Activated naive CD4-positive, alpha-beta T cell treated with anti-CD3 and anti-CD28 coated beads, Interleukin-2, amount 50 U/mL, for 16 hours (primary cell): Measurements from ENCODE around the gene CRYBA2.

ENCODE experiments used
- DNase-seq: peaks from one replicate; pipeline ENCODE4 v3.0.0-alpha.2; 2020

CRYBA2 gene

DNA sequence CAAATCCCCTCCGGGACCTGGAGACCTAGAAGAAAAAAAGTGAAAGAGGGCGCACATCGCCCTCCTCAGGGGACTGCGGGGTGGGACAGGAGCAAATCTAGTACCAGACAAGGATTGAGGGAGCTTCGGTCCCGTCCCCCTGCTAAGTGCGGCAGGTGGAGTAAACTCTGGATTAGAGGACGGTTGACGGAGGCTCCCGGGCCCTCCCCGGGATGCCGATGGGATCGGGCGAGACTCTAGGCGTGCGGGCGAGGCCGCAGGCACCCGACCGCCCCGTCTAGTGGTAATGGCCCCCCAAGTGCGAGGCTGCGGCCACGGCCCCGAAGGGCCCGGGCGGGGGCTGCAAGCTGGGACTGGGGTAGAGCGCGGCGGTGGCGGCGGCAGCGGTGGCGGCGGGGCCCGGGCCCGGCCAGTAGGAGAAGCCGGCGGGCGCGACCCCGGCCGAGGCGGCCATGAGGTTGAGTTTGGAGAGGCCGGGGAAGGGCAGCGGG is 11.8 kb downstream of the CRYBA2 start:
- DNase-seq = no peak

DNA sequence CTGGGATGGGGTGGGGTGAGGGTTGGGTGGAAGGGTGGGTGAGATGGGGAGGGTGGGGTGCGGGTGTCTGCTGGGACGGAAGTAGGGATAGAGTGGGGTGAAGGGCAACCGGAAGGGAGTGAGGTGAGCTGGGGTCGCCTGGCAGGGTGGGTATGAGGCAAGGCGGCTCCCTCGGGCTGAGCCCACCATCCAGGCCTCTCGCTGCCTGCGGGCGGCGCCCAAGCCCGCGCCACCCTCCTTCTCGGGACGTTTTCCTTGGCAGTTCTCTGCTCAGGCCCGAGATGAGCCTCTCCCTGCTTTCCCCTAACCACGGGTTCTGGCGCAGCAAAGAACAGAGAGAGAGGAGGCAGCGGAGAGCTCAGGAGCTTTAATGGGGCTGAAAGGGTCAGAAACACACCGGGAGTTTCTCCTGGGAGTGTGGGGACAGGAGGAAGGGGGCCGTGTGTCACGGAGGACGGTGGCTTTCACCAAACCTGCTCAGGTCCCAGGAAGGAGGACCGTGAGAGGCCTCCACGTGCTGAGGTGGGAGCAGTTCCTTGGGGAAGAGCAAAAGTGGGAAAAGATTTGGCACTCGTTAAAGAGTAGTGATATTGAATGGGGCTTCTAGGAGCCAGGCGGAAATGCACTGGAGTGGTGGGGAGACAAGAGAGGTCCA is 12.4 kb downstream of the CRYBA2 start:
- no peak for DNase-seq

DNA sequence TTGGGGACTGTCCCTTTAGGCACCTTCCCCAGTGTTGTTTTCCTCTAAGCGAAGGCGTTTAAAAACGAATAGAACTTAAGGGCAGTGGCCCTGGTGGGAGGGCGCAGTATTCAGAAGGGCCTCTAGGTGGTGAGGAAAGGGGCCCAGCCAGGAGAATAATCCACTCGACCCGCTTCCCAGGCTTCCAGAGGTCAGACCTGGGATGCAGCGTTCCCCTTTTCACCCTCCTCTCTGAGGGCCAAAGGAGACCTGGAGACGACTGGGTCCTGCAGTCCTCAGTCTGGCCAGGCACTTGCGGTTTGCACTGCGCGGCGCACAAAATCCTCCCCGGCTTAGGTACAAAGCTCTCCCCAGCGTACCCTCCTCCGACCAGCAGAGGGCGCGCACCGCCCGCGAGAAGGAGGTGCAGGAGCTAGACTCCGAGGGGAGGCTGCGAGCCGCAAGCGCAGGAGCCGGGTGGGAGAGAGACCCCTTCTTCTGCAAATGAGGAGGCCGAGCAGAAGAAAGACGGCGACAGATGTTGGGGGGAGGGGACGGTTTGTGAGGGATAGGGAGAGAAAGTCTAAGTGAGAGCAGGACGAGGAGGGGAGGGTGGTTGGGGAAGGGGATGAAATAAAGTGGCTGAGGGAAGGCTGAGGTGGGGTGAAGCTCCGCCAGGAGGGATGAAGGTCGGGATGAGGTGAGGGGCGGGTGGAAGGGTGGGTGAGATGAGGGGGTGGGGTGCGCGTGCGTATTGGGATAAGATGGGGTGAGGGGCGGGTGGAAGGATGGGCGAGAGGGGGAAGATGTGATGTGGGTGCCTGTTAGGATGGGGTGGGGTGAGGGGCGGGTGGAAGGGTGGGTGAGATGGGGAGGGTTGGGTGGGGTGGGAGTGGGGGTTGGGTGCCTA is 13.1 kb downstream of the CRYBA2 start:
- DNase-seq = peak; percentile 89

DNA sequence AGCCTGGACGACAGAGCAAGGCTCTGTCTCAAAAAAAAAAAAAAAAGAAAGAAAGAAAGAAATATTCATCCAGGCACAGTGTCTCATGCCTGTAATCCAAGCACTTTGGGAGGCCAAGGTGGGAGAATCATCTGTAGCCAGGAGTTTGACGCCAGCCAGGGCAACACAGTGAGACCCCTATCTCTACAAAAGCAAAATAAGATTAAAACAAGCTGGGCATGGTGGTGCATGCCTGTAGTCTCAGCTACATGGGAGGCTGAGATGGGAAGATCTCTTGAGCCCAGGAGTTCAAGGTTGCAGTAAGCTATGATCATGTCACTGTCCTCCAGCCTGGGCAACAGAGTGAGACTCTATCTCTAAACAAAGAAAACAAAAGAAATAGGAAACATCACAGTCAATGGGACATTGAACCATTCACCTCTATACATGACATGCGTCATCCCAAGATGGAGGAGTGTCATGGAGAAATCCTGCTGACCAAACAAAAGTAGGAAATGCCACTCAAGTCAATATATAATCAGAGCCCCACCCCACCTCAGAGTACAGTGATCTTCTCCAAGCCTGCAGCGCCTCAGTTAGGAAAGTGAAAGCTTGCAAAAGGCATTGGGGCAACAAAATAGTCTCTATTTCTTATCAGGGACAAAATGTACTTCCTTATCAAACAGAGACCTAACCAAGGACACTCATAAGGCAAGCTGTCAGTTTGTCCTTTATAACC is 18.0 kb downstream of the CRYBA2 start:
- no peak for DNase-seq

DNA sequence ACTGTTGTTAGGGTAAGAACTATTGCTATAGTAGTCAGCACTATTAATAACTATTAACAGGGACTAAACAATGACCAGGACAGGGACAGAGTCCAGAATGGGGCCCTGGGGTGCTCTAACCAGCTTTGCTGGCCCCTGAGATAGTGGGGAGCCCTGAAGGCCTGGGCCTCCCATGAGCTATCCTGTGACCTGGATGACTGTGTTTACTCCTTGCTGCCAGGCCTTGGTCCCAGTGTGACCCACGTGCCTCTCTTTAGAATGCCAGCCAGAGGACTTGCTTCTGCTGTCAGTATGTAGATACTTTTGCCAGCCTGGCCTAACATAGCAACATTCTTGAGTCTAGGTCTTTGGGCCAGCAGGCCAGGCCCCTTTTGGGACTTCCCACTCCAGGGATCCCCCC is 22.3 kb downstream of the CRYBA2 start:
- no peak for DNase-seq

DNA sequence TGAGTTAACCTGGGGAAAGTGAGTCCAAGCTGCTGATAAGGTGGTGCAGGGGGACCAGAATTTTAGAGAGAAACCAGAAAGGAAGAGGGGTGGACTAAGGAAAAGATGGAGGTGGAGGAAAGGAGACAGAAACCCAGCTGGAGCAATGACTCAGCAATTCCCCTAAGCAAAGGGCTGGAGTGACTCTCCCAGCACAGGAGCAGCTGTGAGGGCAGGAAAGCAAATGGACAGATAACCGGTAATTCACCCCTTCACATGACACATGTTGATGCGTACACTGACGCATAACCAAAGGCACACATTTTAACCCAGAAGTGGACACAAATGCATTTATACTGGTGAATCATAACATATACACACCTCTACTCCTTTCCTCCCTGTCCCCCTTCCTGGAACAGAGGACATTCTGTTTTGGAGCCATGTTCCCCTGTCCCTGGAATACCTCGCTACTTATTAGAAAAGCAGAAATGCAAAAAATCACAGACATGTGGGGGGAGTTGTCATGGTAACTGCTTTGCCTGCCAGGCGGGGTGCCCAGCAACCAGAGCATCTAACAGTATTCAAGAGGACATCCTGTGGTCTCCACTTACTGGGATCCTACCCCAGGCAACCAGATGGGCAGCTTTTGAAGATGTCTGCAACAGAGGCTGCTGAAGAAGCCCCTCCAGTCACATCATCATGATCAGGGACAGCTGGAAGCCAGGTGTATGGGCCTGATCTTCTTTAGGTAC is 29.0 kb downstream of the CRYBA2 start:
- no peak for DNase-seq

DNA sequence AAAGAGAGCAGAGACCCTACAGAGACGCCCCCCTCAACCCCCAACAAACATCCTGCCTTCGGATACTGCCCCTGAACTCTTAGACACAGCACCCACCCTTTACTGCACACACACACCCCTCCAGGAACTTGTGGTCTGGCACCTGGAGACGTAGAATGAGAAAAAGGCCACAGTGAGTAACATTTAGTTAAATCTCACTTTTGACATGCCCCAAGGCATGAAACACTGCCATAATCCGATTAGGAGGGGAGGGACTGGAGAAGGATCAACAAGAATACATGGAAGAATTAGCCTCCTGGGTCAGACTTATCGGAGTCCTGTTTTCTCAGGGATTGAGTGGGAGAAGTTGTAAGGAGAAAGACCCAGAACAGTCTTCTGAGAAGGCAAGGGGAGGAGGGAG is 29.6 kb downstream of the CRYBA2 start:
- no peak for DNase-seq

DNA sequence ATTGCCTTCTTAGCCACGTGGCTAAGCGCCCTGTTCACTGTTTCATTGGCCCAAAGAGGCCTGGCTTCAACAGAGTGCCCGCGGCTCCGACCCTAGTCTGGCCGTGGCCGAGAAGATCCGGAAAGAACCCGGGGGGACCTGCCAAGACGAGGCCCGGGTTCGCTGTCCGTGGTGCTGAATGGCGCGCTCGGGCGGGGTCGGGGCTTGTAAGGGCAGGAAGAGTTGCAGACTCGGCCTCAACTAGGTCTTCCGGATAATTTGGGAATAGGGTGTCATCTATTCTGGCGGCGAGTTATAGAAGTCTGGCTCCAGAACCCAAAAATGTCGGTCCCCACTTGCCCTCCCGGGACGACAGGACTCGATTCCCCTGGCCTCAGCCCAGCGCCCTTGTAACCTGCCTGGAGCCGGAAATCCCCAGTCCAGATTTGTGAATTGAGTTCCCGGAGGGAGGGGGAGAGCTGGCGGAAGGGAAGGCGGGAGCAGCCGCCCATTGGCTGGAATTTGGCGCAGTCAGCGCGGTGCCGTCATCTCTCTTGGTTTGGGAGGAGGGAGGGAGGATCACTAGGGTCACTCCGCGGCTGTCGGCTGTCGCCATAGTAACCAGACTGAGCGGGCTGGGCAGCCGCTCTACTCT is 30.2 kb downstream of the CRYBA2 start:
- DNase-seq = peak; percentile 67

DNA sequence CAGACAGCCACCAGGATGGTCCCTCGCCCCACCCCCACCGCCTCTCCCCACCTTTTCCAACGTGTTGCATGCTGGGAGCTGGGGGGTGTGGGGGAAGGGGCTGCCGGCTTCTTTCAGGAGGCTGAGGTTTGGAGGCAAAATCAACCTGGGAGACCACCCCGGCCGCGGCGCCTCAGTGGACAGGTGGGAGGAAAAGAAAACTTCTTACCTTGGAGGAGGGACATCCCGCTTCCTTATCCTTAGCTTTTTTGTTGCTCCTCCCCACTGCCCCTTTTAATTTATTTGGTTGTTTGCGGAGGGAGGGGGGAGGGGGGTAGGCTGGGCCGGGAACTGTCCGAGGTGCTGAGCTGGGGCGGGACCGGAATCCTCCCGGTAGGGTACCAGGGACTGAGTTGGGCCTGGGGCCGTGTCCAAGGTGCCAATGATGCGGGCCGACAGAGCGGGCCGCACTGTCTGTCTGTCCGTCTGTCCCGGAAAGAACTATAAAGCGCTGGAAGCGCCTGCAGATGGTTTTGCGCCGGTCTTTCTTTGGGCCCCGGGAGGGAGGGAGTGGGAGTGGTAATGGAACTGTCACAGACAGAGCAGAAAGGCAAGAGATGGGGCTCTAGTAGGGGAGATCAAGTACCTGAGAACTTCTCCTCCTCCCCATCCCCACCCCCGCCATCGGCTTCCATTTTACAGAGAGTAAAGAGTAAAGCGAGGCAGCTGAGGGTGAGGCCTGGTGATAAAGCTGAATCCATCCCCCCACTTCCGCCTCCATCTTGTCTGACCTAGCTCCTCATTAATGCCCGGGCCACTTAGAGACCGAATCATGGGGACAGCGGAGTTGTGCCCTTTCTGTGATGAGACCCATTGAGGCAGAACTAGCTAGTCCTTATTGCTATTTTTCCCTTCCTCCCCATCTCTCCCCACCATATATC is 31.3 kb downstream of the CRYBA2 start:
- DNase-seq = no peak

DNA sequence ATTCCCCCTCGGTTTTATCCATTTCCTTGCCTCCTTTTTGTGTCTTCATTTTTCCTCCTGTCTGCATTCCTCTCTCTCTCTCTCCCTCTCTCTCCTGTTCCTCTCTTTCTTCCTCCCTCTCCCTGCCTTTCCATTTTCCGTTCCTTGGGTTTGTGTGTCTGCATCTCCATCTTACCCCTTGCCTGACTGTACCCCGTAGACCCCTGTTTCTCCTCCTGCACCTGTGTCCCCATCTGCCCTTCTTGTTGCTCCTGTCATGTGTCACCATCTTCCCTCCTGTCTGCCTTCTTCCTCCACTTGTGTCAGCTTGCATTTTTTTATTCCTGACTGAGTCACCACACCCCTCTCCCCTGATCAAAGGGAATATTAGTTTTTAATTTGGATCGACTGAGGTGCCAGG is 32.0 kb downstream of the CRYBA2 start:
- no peak for DNase-seq

DNA sequence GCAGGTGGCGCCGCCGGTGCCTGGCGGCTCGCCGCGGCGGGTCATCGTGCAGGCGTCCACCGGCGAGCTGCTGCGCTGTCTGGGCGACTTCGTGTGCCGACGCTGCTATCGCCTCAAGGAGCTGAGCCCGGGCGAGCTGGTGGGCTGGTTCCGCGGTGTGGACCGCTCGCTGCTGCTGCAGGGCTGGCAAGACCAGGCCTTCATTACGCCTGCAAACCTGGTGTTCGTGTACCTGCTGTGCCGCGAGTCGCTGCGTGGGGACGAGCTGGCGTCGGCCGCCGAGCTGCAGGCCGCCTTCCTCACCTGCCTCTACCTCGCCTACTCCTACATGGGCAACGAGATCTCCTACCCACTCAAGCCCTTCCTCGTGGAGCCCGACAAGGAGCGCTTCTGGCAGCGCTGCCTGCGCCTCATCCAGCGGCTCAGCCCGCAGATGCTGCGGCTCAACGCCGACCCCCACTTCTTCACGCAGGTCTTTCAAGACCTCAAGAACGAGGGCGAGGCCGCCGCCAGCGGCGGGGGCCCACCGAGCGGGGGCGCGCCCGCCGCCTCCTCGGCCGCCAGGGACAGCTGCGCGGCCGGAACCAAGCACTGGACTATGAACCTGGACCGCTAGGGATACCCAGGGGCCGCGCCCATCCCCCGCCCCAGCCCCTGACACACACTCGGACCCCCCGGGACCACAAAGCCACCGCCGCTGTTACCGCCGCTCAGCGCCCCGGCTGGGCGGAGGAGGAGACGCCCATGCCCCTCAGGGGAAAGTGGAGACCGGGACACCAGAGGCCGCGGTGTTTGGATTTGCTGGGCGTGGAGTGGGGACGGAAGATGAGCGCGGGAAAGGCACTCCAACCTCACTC is 32.7 kb downstream of the CRYBA2 start:
- DNase-seq = no peak

DNA sequence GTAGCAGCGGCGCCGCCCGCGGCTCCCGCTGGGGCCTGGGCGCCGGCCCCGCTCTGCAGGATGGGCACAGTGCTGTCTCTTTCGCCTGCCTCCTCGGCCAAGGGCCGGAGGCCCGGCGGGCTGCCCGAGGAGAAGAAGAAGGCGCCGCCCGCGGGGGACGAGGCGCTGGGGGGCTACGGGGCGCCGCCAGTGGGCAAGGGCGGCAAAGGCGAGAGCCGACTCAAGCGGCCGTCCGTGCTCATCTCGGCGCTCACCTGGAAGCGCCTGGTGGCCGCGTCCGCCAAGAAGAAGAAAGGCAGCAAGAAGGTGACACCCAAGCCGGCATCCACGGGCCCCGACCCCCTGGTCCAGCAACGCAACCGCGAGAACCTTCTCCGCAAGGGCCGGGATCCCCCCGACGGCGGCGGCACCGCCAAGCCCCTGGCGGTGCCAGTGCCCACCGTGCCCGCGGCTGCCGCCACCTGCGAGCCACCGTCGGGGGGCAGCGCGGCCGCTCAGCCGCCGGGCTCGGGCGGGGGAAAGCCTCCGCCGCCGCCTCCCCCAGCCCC is 33.4 kb downstream of the CRYBA2 start:
- DNase-seq = no peak

DNA sequence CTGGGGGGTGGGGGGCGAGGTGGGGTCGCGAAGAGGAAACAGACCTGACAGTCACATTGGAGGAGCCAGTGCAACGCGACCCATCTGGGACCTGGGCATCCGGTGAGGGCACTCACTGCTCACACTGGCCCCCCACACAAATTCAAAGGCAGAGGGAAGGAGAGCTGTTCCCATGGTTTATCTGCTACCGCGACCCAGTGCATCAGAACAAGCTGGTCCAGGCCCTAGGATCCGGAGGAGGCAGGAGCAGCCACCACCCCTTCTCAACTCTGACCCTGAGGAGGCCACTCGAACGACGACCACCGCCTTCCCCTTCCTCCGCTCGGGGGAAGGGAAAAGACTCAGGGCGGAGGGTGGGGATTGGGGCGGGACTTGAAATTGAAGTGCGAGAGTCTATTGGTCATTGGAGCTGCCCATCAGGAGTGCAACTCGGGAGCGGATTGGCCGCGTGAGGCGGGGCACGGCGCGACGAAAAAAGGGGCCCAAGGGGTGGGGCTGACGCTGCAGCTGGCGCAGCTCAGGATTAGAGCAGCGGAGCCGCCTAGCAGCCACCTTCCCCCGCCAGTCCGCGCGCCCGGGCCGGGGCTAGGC is 34.0 kb downstream of the CRYBA2 start, which contains the start of gene CDK5R2:
Gene CDK5R2, plus strand, starts transcription at position 526 of the 591 bp plus-strand sequence. CDS start 155 bp downstream, outside the sequence.
- peak; percentile 65 for DNase-seq

DNA sequence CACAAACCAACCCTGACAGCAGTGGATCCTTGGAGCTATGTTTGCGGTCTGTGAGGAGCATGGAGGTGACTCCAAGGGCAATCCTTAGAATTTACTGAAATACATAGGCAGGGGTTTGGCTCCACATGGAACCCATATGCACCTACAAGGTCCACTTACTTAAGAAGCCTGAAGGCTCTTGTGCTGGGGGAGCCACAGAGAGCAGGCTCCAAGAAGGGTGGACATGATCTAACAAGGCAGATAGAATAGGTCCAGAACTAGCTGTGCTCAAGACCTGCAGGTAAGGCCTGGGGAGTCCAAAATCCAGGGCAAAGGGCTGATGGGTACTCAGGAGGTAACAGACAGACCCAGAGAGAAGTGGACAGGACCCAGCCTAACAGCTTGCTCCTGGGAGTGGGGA is 34.9 kb downstream of the CRYBA2 start:
- DNase-seq = no peak

DNA sequence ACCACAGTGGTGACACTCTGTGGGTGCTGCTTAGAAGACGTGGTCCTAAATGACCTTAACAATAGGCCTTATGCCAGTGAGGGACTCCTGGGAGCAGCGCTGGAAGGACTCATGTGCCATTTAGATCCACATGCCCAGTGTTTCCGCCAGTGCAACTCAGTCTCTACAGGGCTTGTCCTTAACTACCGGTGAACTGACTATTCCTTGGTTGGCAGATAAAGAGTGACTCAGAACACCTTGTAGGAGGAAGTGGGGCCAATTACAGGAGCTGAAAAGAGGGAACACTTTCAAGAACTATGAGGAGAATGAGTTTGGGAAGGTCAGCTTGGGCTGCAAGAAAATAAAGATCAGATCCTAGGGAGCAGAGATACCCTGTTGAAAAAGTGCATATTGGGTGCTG is 35.6 kb downstream of the CRYBA2 start:
- DNase-seq = no peak

DNA sequence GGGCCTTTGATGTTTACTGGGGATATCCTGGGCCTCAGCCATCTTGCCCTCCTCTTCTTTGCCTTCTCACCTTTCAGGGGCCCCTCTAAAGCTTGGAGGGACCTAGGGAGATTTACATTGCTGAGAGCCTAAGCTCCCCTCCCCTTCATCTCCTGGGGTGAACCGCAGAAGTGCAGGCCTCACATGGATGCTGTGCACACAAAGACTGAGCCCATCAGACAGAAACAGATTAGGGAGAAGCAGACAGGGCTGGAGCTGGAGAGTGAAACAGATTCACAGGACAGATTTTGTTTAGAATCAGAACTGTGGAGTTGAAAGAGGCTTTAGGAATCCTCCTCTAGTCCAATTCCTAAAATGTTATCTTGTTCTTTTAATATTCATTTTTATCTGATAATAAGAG is 37.2 kb downstream of the CRYBA2 start:
- no peak for DNase-seq

DNA sequence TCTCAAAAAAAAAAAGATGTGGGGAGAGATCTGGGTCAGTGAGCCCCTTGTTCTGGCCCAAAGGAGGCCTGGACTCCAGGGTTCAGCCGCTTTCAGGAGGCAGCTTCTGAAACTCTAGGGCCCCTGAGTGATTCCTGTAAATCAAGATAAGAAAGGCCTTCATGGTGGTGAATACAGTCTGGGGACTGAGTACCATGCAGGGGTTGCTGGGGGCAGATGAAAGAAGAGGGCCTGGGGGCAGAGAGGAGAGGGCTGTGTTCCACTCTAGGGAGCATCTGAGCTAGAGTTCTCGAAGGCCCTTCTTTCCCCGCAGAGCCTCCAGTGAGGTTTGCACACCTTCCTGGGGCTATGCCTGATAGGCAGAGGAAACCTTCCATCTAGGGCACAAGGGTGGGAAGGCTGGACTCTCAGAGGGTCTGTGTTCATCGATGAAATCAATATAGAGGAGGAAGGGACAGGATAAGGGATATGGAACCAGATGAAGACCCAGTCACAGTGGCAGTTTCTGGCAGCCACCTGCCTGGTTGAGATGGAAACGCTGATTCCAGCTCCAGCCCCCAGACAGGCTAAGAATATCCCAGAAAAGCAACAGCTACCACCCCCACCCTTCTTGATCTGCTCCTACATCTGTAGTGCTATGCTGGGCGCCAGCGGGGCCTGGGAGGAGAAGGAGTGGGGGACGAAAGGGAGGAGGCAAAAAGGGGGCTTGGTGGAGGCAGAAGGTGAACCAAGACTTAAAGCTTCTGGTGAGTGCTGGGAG is 38.5 kb downstream of the CRYBA2 start:
- DNase-seq = no peak

DNA sequence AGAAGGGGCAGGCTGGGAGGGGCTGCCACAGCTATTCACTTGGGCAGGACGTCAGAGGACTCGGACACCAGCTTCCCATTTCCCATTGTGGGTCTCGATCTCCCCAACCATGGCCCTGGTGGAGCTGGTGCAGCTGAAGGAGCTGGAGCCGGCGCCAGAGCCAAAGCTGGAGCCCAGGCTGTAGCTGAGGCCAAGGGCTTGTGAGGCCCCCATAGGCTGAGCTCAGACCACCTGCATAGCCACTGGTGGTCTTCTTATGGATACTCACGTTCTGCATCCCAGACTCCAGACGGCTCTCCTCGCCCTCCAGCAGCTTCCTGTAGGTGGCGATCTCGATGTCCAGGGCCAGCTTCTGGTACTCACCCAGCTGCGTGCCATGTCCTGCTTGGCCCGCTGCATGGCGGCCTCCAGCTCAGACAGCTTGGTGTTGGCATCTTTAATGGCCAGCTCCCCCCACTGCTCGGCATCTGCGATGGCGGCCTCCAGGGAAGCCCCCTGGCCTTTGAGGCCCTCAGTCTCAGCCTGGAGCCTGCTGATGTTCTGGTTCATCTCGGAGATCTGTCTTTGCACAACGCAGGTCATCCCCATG is 39.8 kb downstream of the CRYBA2 start:
- DNase-seq = no peak
